NCI-H82 (cell line): ENCODE data around the gene CAMK2N1.

Experiments used
- DNase-seq: peaks from one replicate; lab custom pipeline; 2025; lab: John Stamatoyannopoulos, UW

Gene CAMK2N1

GRCh38 chr1:20478057-20478635 is 7.9 kb downstream of the CAMK2N1 start:
- no peak for DNase-seq

- no peak for DNase-seq
Measured at GRCh38 chr1:20477348-20478056, 8.5 kb downstream of the CAMK2N1 start.

- no peak for DNase-seq
Measured at GRCh38 chr1:20476265-20477038, 9.6 kb downstream of the CAMK2N1 start.

GRCh38 chr1:20474996-20475395 is 11.0 kb downstream of the CAMK2N1 start:
- no peak for DNase-seq

- no peak for DNase-seq
Measured at GRCh38 chr1:20474333-20474975, 11.6 kb downstream of the CAMK2N1 start.

- no peak for DNase-seq
Measured at GRCh38 chr1:20473894-20474293, 12.1 kb downstream of the CAMK2N1 start.

GRCh38 chr1:20472860-20473711 is 12.9 kb downstream of the CAMK2N1 start:
- peak; percentile 87 for DNase-seq

- DNase-seq = no peak
Measured at GRCh38 chr1:20472121-20472520, 13.9 kb downstream of the CAMK2N1 start.

- no peak for DNase-seq
Measured at GRCh38 chr1:20470194-20470593, 15.8 kb downstream of the CAMK2N1 start.

- peak; percentile 16 for DNase-seq
Measured at GRCh38 chr1:20469406-20470076, 16.5 kb downstream of the CAMK2N1 start.

- no peak for DNase-seq
Measured at GRCh38 chr1:20466273-20466672, 19.7 kb downstream of the CAMK2N1 start.

- no peak for DNase-seq
Measured at GRCh38 chr1:20465187-20465586, 20.8 kb downstream of the CAMK2N1 start.

- no peak for DNase-seq
Measured at GRCh38 chr1:20463502-20463901, 22.5 kb downstream of the CAMK2N1 start.

GRCh38 chr1:20462397-20462796 is 23.6 kb downstream of the CAMK2N1 start:
- DNase-seq = no peak

- DNase-seq = no peak
Measured at GRCh38 chr1:20458717-20459116, 27.3 kb downstream of the CAMK2N1 start.

GRCh38 chr1:20454004-20454403 is 32.0 kb downstream of the CAMK2N1 start:
- no peak for DNase-seq

GRCh38 chr1:20449735-20450311 is 36.2 kb downstream of the CAMK2N1 start:
- no peak for DNase-seq

- peak; percentile 56 for DNase-seq
Measured at GRCh38 chr1:20448671-20449071, 37.3 kb downstream of the CAMK2N1 start.

GRCh38 chr1:20447794-20448193 is 38.2 kb downstream of the CAMK2N1 start:
- DNase-seq = no peak

GRCh38 chr1:20446796-20447195 is 39.2 kb downstream of the CAMK2N1 start:
- no peak for DNase-seq

- no peak for DNase-seq
Measured at GRCh38 chr1:20445956-20446355, 40.1 kb downstream of the CAMK2N1 start.
